HCT116 (cell line): ENCODE measurements around the gene PYDC1.

ENCODE experiments used
- CEBPB ChIP-seq: IDR thresholded peaks from 2 replicates; pipeline ENCODE4 v1.6.1; 2012; ENCODE audit warnings: low read depth
- CTCF ChIP-seq, 3 experiments: fragments of 200-600 bp in 1 of 3; sonication (generic) in 1 of 3; IDR thresholded peaks in 2 of 3; conservative IDR thresholded peaks in 1 of 3; 2 replicates each; pipeline ENCODE4 v1.5.1; 2012 to 2017; ENCODE audit warnings: low read depth in 2 of 3, low read length in 2 of 3, antibody characterized with exemption in 1 of 3, borderline replicate concordance in 1 of 3, control low read depth in 1 of 3, mild to moderate bottlenecking in 1 of 3, mixed read lengths in 1 of 3, mixed run types in 1 of 3, moderate library complexity in 1 of 3; ENCODE audit not compliant: insufficient read depth in 1 of 3
- EZH2phosphoT487 ChIP-seq: fragments of 200-600 bp; IDR thresholded peaks from 2 replicates; pipeline ENCODE4 v1.6.1; 2018; ENCODE audit warnings: antibody characterized with exemption, borderline replicate concordance
- MAX ChIP-seq: IDR thresholded peaks from 2 replicates; pipeline ENCODE4 v1.6.1; 2012
- POLR2A ChIP-seq: IDR thresholded peaks from 2 replicates; pipeline ENCODE4 v1.7.0; 2011; ENCODE audit warnings: borderline replicate concordance; ENCODE audit not compliant: insufficient read depth, insufficient read length; ENCODE audit errors: extremely low read depth
- SIN3A ChIP-seq: IDR thresholded peaks from 2 replicates; pipeline ENCODE4 v1.6.1; 2012; ENCODE audit warnings: low read depth
- SP1 ChIP-seq: IDR thresholded peaks from 2 replicates; pipeline ENCODE4 v1.6.1; 2012; ENCODE audit warnings: low read depth
- SRF ChIP-seq: IDR thresholded peaks from 2 replicates; pipeline ENCODE4 v1.6.1; 2012; ENCODE audit warnings: low read depth
- YY1 ChIP-seq: IDR thresholded peaks from 2 replicates; pipeline ENCODE4 v1.6.1; 2011; ENCODE audit warnings: low read length, low read depth, moderate library complexity, mild to moderate bottlenecking; ENCODE audit not compliant: insufficient replicate concordance; ENCODE audit errors: extremely low read depth
- TF ChIP-seq, protein P1 (sequence below): IDR thresholded peaks from 2 replicates; pipeline ENCODE4 v1.6.1; 2012

DNA sequence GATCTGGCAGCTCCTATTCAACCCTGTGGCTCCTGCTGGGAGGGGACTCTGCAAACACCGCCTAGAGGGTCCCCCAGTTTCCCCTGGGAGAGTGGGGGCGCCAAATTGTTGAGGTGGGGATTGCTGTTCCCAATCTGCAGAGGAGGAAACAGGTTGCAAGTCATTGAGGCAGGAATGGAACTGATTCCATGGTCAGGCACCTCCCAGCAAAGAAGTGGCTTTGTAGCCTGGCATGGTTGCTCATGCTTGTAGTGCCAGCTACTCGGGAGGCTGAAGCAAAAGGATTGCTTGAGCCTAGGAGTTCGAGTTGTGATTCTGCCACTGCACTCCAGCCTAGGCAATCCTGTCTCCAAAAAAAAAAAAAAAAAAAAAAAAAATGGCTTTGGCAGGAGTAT lies 198 bp upstream of the PYDC1 start:
- TF ChIP-seq CTCF (IDR thresholded peaks at IDR 0.05 in 2 of 3, conservative IDR thresholded peaks at IDR 0.05 in 1 of 3; ENCODE audit: borderline replicate concordance in 1 of 3, insufficient read depth in 1 of 3, low read depth in 2 of 3, low read length in 2 of 3) (no peak), EZH2phosphoT487 (no peak), SIN3A (no peak), POLR2A (no peak), YY1 (no peak), CEBPB (no peak), MAX (no peak), SP1 (no peak), SRF (no peak)
- TF ChIP-seq, protein P1, sequence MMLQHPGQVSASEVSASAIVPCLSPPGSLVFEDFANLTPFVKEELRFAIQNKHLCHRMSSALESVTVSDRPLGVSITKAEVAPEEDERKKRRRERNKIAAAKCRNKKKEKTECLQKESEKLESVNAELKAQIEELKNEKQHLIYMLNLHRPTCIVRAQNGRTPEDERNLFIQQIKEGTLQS, result no peak
